DOHH2 (cell line): ENCODE results near the gene ZFPM1.

Experiments
- H3F3A ChIP-seq: fragments of 200-600 bp; sonication (generic), shearing (Covaris generic); 2 replicates; pipeline ENCODE4 v1.6.0; 2016; ENCODE audit warnings: antibody characterized with exemption, mild to moderate bottlenecking; ENCODE audit not compliant: control insufficient read depth, insufficient read depth
- H3K27ac ChIP-seq: fragments of 200-600 bp; sonication (generic); 2 replicates; pipeline ENCODE4 v1.5.1; 2014; ENCODE audit warnings: low read depth, mild to moderate bottlenecking, low read length, moderate library complexity
- H3K27me3 ChIP-seq: fragments of 200-600 bp; sonication (generic); 2 replicates; pipeline ENCODE4 v1.6.1; 2014; ENCODE audit warnings: mild to moderate bottlenecking, low read length, mixed read lengths; ENCODE audit not compliant: control insufficient read depth
- H3K36me3 ChIP-seq: fragments of 200-600 bp; sonication (generic); 2 replicates; pipeline ENCODE4 v1.6.1; 2014; ENCODE audit warnings: mild to moderate bottlenecking, low read length, moderate library complexity, mixed read lengths; ENCODE audit not compliant: control insufficient read depth
- H3K4me1 ChIP-seq: fragments of 200-600 bp; sonication (generic); 2 replicates; pipeline ENCODE4 v1.6.1; 2014; ENCODE audit warnings: mild to moderate bottlenecking, low read length, mixed read lengths; ENCODE audit not compliant: control insufficient read depth
- H3K4me2 ChIP-seq: fragments of 200-600 bp; sonication (generic); 2 replicates; pipeline ENCODE4 v1.6.0; 2014; ENCODE audit warnings: mild to moderate bottlenecking, low read length, moderate library complexity
- H3K4me3 ChIP-seq: fragments of 200-600 bp; sonication (generic); 2 replicates; pipeline ENCODE4 v1.5.1; 2014; ENCODE audit warnings: mild to moderate bottlenecking, low read length, mixed read lengths
- H3K79me2 ChIP-seq: fragments of 200-600 bp; sonication (generic); 2 replicates; pipeline ENCODE4 v1.6.1; 2014; ENCODE audit warnings: mild to moderate bottlenecking, low read length, mixed read lengths; ENCODE audit not compliant: control insufficient read depth
- H3K9me2 ChIP-seq: fragments of 200-600 bp; sonication (generic); replicated peaks from 2 replicates; pipeline ENCODE4 v1.6.1; 2014; ENCODE audit warnings: mild to moderate bottlenecking, low read length, mixed read lengths; ENCODE audit not compliant: control insufficient read depth
- H3K9me3 ChIP-seq: fragments of 200-600 bp; sonication (generic); 2 replicates; pipeline ENCODE4 v1.6.1; 2014; ENCODE audit warnings: antibody characterized with exemption, low read length, mixed read lengths; ENCODE audit not compliant: control insufficient read depth, insufficient read depth
- H4K20me1 ChIP-seq: fragments of 200-600 bp; sonication (generic); 2 replicates; pipeline ENCODE4 v1.6.0; 2014; ENCODE audit warnings: low read depth, mild to moderate bottlenecking, antibody characterized with exemption, low read length, moderate library complexity; ENCODE audit not compliant: control insufficient read depth, insufficient read depth
- CTCF ChIP-seq: fragments of 200-600 bp; sonication (generic); IDR thresholded peaks from one replicate; pipeline ENCODE4 v1.5.1; 2014; ENCODE audit warnings: antibody characterized with exemption, mild to moderate bottlenecking, low read depth, low read length; ENCODE audit not compliant: poor library complexity, severe bottlenecking
- EZH2phosphoT487 ChIP-seq: fragments of 200-600 bp; sonication (generic); IDR thresholded peaks from 2 replicates; pipeline ENCODE4 v1.6.1; 2017; ENCODE audit warnings: borderline replicate concordance, mild to moderate bottlenecking, antibody characterized with exemption, low read length, moderate library complexity, mixed read lengths

ZFPM1 gene

GRCh38 chr16:88440111-88440510 lies 13.0 kb upstream of the ZFPM1 start:
- no peak overlapping the region for H3K4me2 ChIP-seq
- no peaks in the 10 kb centered on the region for H3K27me3 ChIP-seq
- no peaks in the 10 kb centered on the region for H3F3A ChIP-seq
- H3K4me1 ChIP-seq, result peaks cover 7% of the 10 kb centered on the region
- H4K20me1 ChIP-seq, result no peaks in the 10 kb centered on the region
- no peak for TF ChIP-seq EZH2phosphoT487
- no peak for TF ChIP-seq CTCF
- H3K27ac ChIP-seq, result no peak overlapping the region
- no peaks in the 10 kb centered on the region for H3K79me2 ChIP-seq
- no peak overlapping the region for H3K4me3 ChIP-seq
- H3K36me3 ChIP-seq, result no peaks in the 10 kb centered on the region
- no peaks in the 10 kb centered on the region for H3K9me3 ChIP-seq
- H3K9me2 ChIP-seq, result no peaks in the 10 kb centered on the region

- Histone ChIP-seq H3K9me3 (no peaks in the 10 kb centered on the region), H3K4me1 (peaks cover 7% of the 10 kb centered on the region), H3K9me2 (no peaks in the 10 kb centered on the region), H3K27me3 (no peaks in the 10 kb centered on the region), H3K27ac (no peak overlapping the region), H3K4me2 (no peak overlapping the region), H3K79me2 (no peaks in the 10 kb centered on the region), H3F3A (no peaks in the 10 kb centered on the region), H4K20me1 (no peaks in the 10 kb centered on the region), H3K4me3 (no peak overlapping the region), H3K36me3 (no peaks in the 10 kb centered on the region)
- TF ChIP-seq CTCF (no peak), EZH2phosphoT487 (no peak)
Observed at GRCh38 chr16:88440686-88441405, 12.2 kb upstream of the ZFPM1 start.

- Histone ChIP-seq H3K27me3 (no peaks in the 10 kb centered on the region), H3K4me3 (no peak overlapping the region), H3K4me2 (no peak overlapping the region), H3K4me1 (peaks cover 7% of the 10 kb centered on the region), H3K27ac (no peak overlapping the region), H3K79me2 (no peaks in the 10 kb centered on the region), H3K9me2 (no peaks in the 10 kb centered on the region), H3K9me3 (no peaks in the 10 kb centered on the region), H4K20me1 (no peaks in the 10 kb centered on the region), H3K36me3 (no peaks in the 10 kb centered on the region), H3F3A (no peaks in the 10 kb centered on the region)
- TF ChIP-seq CTCF (no peak), EZH2phosphoT487 (no peak)
Observed at GRCh38 chr16:88441460-88441859, 11.6 kb upstream of the ZFPM1 start.
